ENCODE data around the gene OR8D1.

OR8D1 gene

DNA sequence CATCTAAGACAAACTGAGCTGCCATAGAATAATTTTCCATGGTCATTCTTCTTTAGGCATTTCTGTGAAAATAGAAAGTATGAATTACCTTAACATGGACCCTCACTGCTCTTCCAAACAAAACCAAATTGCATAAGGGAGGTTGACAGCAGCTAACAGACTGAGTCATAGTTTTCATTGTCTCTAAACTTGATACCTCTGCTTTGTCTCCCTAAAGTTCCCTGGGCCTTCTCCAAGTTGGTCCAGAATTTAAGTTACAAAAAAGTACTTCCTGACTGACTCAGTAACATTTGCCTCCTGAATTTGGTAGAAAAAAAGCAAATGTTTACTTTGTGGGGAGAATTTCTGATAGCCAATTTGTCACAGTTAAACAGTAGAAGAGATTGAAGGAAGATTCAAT is 3.0 kb downstream of the OR8D1 start:
- no peak for TF ChIP-seq SPI1 (IDR thresholded peaks at IDR 0.05; ENCODE audit: borderline replicate concordance, low read depth)
- TF ChIP-seq, protein P1, sequence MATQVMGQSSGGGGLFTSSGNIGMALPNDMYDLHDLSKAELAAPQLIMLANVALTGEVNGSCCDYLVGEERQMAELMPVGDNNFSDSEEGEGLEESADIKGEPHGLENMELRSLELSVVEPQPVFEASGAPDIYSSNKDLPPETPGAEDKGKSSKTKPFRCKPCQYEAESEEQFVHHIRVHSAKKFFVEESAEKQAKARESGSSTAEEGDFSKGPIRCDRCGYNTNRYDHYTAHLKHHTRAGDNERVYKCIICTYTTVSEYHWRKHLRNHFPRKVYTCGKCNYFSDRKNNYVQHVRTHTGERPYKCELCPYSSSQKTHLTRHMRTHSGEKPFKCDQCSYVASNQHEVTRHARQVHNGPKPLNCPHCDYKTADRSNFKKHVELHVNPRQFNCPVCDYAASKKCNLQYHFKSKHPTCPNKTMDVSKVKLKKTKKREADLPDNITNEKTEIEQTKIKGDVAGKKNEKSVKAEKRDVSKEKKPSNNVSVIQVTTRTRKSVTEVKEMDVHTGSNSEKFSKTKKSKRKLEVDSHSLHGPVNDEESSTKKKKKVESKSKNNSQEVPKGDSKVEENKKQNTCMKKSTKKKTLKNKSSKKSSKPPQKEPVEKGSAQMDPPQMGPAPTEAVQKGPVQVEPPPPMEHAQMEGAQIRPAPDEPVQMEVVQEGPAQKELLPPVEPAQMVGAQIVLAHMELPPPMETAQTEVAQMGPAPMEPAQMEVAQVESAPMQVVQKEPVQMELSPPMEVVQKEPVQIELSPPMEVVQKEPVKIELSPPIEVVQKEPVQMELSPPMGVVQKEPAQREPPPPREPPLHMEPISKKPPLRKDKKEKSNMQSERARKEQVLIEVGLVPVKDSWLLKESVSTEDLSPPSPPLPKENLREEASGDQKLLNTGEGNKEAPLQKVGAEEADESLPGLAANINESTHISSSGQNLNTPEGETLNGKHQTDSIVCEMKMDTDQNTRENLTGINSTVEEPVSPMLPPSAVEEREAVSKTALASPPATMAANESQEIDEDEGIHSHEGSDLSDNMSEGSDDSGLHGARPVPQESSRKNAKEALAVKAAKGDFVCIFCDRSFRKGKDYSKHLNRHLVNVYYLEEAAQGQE (IDR thresholded peaks at IDR 0.05; ENCODE audit: insufficient replicate concordance, low read depth) = no peak
- TF ChIP-seq, protein P2, sequence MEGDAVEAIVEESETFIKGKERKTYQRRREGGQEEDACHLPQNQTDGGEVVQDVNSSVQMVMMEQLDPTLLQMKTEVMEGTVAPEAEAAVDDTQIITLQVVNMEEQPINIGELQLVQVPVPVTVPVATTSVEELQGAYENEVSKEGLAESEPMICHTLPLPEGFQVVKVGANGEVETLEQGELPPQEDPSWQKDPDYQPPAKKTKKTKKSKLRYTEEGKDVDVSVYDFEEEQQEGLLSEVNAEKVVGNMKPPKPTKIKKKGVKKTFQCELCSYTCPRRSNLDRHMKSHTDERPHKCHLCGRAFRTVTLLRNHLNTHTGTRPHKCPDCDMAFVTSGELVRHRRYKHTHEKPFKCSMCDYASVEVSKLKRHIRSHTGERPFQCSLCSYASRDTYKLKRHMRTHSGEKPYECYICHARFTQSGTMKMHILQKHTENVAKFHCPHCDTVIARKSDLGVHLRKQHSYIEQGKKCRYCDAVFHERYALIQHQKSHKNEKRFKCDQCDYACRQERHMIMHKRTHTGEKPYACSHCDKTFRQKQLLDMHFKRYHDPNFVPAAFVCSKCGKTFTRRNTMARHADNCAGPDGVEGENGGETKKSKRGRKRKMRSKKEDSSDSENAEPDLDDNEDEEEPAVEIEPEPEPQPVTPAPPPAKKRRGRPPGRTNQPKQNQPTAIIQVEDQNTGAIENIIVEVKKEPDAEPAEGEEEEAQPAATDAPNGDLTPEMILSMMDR (IDR thresholded peaks at IDR 0.05; ENCODE audit: insufficient read depth, low read length) = no peak
- no peak for TF ChIP-seq POLR2AphosphoS5 (IDR thresholded peaks at IDR 0.05; ENCODE audit: low read depth)
- no peak for TF ChIP-seq GABPA (IDR thresholded peaks at IDR 0.05; ENCODE audit: low read depth)
- Histone ChIP-seq H3K4me3 (replicated peaks; ENCODE audit: insufficient read depth, low read length) (no peak overlapping the region), H3K27me3 (ENCODE audit: insufficient read depth, poor library complexity, severe bottlenecking) (no peaks in the 10 kb centered on the region), H3K27ac (replicated peaks) (no peak overlapping the region)
- no peak for DNase-seq (ENCODE audit: low read depth in 1 of 2, low spot score in 1 of 2)

DNA sequence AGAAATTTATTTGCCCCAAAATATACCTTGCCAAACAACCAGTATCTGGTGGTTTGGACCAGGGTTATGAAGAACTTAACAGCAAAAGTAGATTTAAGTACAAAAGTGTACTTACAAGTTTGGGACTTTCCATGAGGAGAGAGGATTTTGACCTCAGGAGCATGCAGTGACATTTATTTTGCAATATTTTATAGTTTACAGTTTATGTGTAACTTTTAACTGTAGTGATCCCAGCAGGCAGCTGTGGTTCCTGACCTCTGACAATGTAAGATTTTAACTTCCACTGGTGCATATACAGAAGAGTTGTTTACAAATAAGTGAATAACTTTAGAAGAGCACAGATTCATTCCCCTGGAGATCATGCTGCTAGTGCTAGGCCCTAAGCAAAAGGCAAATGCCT is 6.7 kb downstream of the OR8D1 start:
- TF ChIP-seq POLR2AphosphoS5 (IDR thresholded peaks at IDR 0.05; ENCODE audit: low read depth) (no peak), GABPA (IDR thresholded peaks at IDR 0.05; ENCODE audit: low read depth) (no peak), SPI1 (IDR thresholded peaks at IDR 0.05; ENCODE audit: borderline replicate concordance, low read depth) (no peak)
- TF ChIP-seq, protein P2 (IDR thresholded peaks at IDR 0.05; ENCODE audit: insufficient read depth, low read length) = no peak
- TF ChIP-seq, protein P1 (IDR thresholded peaks at IDR 0.05; ENCODE audit: insufficient replicate concordance, low read depth) = no peak
- Histone ChIP-seq H3K4me3 (replicated peaks; ENCODE audit: insufficient read depth, low read length) (no peak overlapping the region), H3K27ac (replicated peaks) (no peak overlapping the region), H3K27me3 (ENCODE audit: insufficient read depth, poor library complexity, severe bottlenecking) (no peaks in the 10 kb centered on the region)
- no peak for DNase-seq (ENCODE audit: low read depth in 1 of 2, low spot score in 1 of 2)

GRCh38 chr11:124302347-124303125 is 11.2 kb downstream of the OR8D1 start:
- H3K4me3 ChIP-seq (replicated peaks; ENCODE audit: insufficient read depth, low read length) = no peak overlapping the region
- no peaks in the 10 kb centered on the region for H3K27me3 ChIP-seq (ENCODE audit: insufficient read depth, poor library complexity, severe bottlenecking)
- no peak overlapping the region for H3K27ac ChIP-seq (replicated peaks)
- no peak for DNase-seq (ENCODE audit: low read depth in 1 of 2, low spot score in 1 of 2)
- no peak for TF ChIP-seq POLR2AphosphoS5 (IDR thresholded peaks at IDR 0.05; ENCODE audit: low read depth)
- TF ChIP-seq, protein P1 (IDR thresholded peaks at IDR 0.05; ENCODE audit: insufficient replicate concordance, low read depth) = no peak
- no peak for TF ChIP-seq GABPA (IDR thresholded peaks at IDR 0.05; ENCODE audit: low read depth)

Measured in HL-60 (cell line).